ENCODE measurements around the gene GRIA1.
A peak's percentile ranks its signal among the peaks of the same experiment; 100 is the strongest.
"Not testable (repeated sequence)": the region's sequence is repeated elsewhere in the genome, so short reads cannot be mapped to it uniquely, and the experiment has no call there.

Gene GRIA1

DNA sequence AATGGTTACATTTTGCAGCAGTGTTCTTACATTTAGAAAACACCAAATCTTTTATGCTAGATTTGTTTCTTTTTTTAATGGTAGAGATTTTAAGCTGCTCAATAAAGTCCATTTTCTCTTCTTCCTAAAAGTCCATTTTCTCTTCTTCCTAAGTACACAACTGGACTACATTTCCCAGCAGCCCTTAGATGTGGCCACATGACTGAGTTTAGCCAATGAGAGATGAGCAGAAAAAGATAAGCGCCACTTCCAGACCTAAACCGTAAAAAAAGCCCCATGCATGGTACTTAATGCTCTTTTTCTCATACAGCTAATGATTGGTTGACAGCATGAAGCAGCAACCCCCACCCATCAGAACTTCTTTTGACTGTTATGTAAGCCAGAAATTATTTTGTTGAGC lies 341.5 kb downstream of the GRIA1 start:
- DNase-seq (ENCODE audit: low read depth), result peak; percentile 55
- H3K4me3 ChIP-seq (replicated peaks; ENCODE audit: low read depth, low read length), result no peak overlapping the region
- TF ChIP-seq, protein P1, sequence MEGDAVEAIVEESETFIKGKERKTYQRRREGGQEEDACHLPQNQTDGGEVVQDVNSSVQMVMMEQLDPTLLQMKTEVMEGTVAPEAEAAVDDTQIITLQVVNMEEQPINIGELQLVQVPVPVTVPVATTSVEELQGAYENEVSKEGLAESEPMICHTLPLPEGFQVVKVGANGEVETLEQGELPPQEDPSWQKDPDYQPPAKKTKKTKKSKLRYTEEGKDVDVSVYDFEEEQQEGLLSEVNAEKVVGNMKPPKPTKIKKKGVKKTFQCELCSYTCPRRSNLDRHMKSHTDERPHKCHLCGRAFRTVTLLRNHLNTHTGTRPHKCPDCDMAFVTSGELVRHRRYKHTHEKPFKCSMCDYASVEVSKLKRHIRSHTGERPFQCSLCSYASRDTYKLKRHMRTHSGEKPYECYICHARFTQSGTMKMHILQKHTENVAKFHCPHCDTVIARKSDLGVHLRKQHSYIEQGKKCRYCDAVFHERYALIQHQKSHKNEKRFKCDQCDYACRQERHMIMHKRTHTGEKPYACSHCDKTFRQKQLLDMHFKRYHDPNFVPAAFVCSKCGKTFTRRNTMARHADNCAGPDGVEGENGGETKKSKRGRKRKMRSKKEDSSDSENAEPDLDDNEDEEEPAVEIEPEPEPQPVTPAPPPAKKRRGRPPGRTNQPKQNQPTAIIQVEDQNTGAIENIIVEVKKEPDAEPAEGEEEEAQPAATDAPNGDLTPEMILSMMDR (IDR thresholded peaks at IDR 0.05; ENCODE audit: low read length, missing control alignments), result no peak

DNA sequence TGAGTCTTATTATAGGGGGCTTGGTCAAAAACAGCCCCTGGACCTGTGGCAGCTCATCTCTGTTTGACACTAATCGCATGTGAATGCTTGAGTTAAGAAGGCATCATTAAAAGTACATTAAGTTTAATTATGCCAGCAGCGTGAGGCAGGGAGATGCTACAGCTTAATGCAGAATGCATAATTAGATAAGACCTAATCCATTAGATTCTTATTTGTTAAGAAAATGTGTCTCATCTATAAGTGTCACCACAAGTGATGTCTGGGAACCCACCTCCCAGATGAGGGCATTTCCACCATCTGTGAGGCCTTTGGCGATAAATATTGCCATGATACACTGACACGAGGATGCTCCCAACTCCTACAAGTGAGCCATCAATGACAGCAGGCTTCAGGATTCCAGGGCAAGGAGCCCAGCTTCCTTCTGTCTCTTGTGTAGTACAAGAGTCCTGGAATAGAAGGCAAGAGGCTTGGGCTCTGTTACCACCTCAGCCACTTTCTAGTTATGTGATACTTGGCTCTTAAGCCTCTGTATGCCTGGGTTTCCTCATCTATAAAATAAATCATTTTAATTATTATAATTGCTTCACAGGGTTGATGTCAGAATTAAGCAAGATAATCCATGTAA lies 345.5 kb downstream of the GRIA1 start:
- no peak for DNase-seq (ENCODE audit: low read depth)
- H3K4me3 ChIP-seq (replicated peaks; ENCODE audit: low read depth, low read length), result no peak overlapping the region
- TF ChIP-seq, protein P1 (IDR thresholded peaks at IDR 0.05; ENCODE audit: low read length, missing control alignments), result no peak

DNA sequence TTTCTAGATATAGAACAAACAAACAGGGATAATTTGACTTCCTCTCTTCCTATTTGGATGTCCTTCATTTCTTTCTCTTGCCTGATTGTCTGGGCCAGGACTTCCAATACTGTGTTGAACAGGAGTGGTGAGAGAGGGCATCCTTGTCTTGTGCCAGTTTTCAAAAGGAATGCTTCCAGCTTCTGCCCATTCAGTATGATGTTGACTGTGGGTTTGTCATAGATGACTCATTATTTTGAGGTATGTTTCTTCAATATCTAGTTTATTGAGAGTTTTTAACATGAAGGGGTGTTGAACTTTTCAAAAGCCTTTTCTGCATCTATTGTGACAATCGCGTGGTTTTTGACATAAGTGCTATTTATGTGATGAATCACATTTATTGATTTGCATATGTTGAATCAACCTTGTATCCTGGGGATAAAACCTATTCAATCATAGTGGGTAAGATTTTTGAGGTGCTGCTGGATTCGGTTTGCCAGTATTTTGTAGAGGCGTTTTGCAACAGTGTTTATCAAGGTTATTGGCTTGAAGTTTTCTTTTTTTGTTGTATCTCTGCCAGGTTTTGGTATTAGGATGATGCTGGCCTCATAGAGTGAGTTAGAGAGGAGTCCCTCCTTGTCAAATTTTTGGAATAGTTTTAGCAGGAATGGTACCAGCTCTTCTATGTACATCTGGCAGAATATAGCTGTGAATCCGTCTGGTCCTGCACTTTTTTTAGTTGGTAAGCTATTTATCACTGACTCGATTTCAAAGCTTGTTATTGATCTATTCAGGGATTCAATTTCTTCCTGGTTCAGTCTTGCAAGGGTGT lies 359.0 kb downstream of the GRIA1 start:
- not testable (repeated sequence) for DNase-seq (ENCODE audit: low read depth); H3K4me3 ChIP-seq (replicated peaks; ENCODE audit: low read depth, low read length)

DNA sequence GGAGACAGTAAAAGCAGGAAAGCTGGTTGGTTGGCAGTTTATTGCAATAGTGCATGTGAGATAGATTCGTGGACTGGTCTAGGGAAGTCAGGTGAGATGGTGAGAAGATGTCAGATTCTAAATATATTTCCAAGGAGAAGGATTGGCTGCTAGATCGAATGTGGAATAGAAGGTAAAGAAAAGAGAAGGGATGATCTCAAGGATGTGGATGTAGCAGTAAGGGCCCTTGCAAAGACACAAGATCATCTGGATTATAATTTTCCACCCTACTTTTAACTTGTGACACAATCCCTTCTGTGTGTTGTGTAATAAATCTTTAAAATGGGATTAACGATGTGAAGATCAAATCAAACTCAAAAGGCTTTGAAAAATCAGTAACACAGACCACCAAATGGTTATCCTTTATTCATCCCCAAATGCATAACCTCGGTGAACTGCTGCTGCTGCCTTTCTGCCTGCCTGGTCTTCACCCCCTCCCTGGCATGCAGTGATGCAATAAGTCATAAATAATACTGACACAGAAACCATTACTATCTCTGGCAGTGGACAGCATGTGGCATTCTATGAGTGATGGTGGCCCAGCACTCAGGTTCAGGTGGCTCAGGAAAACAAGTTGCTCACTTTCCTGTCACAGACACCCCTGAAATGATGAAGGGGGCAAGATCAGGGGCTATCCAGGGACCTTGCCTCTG lies 369.9 kb downstream of the GRIA1 start:
- TF ChIP-seq, protein P1 (IDR thresholded peaks at IDR 0.05; ENCODE audit: low read length, missing control alignments), result no peak
- DNase-seq (ENCODE audit: low read depth), result no peak
- H3K4me3 ChIP-seq (replicated peaks; ENCODE audit: low read depth, low read length), result no peak overlapping the region

DNA sequence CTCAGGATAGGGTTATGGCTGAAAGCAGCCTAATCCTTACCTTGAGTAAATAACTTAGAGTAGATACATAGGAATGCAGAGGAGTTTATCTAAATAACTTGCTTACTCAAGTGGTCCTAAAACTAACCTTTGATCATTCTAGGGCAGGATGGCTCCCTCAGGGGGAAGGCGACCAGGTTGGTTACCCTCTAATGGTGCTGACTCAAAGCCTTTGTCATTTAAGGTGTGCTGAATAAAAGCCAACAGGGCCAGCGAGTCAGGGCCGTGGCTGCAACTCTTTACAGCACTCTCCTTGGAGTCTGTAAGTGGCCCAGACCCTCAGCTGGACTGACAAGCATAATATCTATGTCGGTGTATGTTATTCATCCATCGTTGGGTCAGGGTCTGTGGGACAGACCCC lies 372.4 kb downstream of the GRIA1 start:
- DNase-seq (ENCODE audit: low read depth), result not testable (repeated sequence)

More for the DNA sequence above, 372.4 kb downstream of the GRIA1 start:
- H3K4me3 ChIP-seq (replicated peaks; ENCODE audit: low read depth, low read length), result not testable (repeated sequence)

All from fibroblast of pulmonary artery (primary cell).